Measurements from ENCODE around the gene CLTB. TPM values are rescaled to one million over a fixed set of nuclear protein-coding genes. Genes with fewer than 3 reads are reported as not detected.

The CLTB gene
- total and polyA plus RNA-seq, 2 experiments from 2014 or later: 26.8 to 34.0 TPM

- 0 out of 2 replicates have a peak, but pooled peaks cover 3% of the 10 kb centered on the region for H3K4me1 ChIP-seq (ENCODE audit: insufficient read depth)
- 0 out of 2 replicates have a peak, but pooled peaks cover 3% of the 10 kb centered on the region for H3K36me3 ChIP-seq (ENCODE audit: insufficient read depth)
- TF ChIP-seq EZH2phosphoT487 (IDR thresholded peaks at IDR 0.05; ENCODE audit: unreplicated experiment) (no peak), EZH2 (IDR thresholded peaks at IDR 0.05; ENCODE audit: low read depth, unreplicated experiment) (no peak), NANOG (IDR thresholded peaks at IDR 0.05; ENCODE audit: borderline replicate concordance) (no peak), ZNF462 (CRISPR knock-in tag; IDR thresholded peaks at IDR 0.05) (no peak), CREB1 (CRISPR knock-in tag; IDR thresholded peaks at IDR 0.05; ENCODE audit: low read depth) (no peak), ETS1 (IDR thresholded peaks at IDR 0.05) (no peak), REST (IDR thresholded peaks at IDR 0.05; ENCODE audit: unreplicated experiment) (no peak), ZNF331 (CRISPR knock-in tag; IDR thresholded peaks at IDR 0.05; ENCODE audit: low read depth) (no peak), STAT1 (IDR thresholded peaks at IDR 0.05; ENCODE audit: unreplicated experiment) (no peak), POLR2AphosphoS5 (IDR thresholded peaks at IDR 0.05; ENCODE audit: low read depth) (no peak), ZNF114 (CRISPR knock-in tag; IDR thresholded peaks at IDR 0.05) (no peak)
- TF ChIP-seq, protein P1, sequence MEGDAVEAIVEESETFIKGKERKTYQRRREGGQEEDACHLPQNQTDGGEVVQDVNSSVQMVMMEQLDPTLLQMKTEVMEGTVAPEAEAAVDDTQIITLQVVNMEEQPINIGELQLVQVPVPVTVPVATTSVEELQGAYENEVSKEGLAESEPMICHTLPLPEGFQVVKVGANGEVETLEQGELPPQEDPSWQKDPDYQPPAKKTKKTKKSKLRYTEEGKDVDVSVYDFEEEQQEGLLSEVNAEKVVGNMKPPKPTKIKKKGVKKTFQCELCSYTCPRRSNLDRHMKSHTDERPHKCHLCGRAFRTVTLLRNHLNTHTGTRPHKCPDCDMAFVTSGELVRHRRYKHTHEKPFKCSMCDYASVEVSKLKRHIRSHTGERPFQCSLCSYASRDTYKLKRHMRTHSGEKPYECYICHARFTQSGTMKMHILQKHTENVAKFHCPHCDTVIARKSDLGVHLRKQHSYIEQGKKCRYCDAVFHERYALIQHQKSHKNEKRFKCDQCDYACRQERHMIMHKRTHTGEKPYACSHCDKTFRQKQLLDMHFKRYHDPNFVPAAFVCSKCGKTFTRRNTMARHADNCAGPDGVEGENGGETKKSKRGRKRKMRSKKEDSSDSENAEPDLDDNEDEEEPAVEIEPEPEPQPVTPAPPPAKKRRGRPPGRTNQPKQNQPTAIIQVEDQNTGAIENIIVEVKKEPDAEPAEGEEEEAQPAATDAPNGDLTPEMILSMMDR (conservative IDR thresholded peaks at IDR 0.05; ENCODE audit: low read depth in 2 of 2): no peak
- peak overlapping the region; percentile 70 for H3K4me2 ChIP-seq
- Mint-ChIP-seq H3K27ac (no peak overlapping the region), H3K27me3 (ENCODE audit: insufficient read depth, low read depth, poor library complexity) (peaks cover 16% of the 10 kb centered on the region), H3K4me3 (peak overlapping the region; percentile 63), H3K4me1 (0 out of 3 replicates have a peak, but pooled peaks cover 3% of the 10 kb centered on the region), H3K36me3 (ENCODE audit: low read depth) (peaks cover 13% of the 10 kb centered on the region), H3K9me3 (peaks cover 34% of the 10 kb centered on the region)
- peaks cover 29% of the 10 kb centered on the region for H3K27me3 ChIP-seq (ENCODE audit: insufficient read depth)
- H3K4me3 ChIP-seq: peak overlapping the region; percentile 85
- ATAC-seq (no peak; the same call in 2 of the 3 replicates), DNase-seq (ENCODE audit: low spot score) (no peak)
- H3K27ac ChIP-seq (ENCODE audit: low read depth): no peak overlapping the region
- peak overlapping the region; percentile 99 for H2AFZ ChIP-seq
- 0 out of 2 replicates have a peak, but pooled peaks cover 2% of the 10 kb centered on the region for H3K9me2 ChIP-seq (ENCODE audit: insufficient read depth)
- H4K20me1 ChIP-seq (replicated peaks; ENCODE audit: insufficient read depth): peaks cover 7% of the 10 kb centered on the region
- 0 out of 2 replicates have a peak, but pooled peaks cover 4% of the 10 kb centered on the region for H3F3A ChIP-seq (replicated peaks; ENCODE audit: low read depth)
- no peaks in the 10 kb centered on the region for H3K79me2 ChIP-seq (replicated peaks; ENCODE audit: insufficient read depth)
Observed at GRCh38 chr5:176416965-176417364, 626 bp upstream of the CLTB start.
